Lower leg skin (tissue), 4 donors: ENCODE data around the gene SNRPD3. TPM values are rescaled to one million over a fixed set of nuclear protein-coding genes. Genes with fewer than 3 reads are reported as not detected.
"Not testable (repeated sequence)": the region's sequence is repeated elsewhere in the genome, so short reads cannot be mapped to it uniquely, and the experiment has no call there.

ENCODE experiments used
- DNase-seq, 2 donors: peaks; one replicate each; pipeline ENCODE4 v3.0.0-alpha.2; 2019; ENCODE audit warnings: low spot score in 2 of 2
- H3K4me3 ChIP-seq: fragments of 200-600 bp; sonication (generic); 2 replicates; pipeline ENCODE4 v1.5.1; 2017; ENCODE audit warnings: mild to moderate bottlenecking, low read depth; ENCODE audit not compliant: poor library complexity, severe bottlenecking
- WGBS, 2 donors: methylation state at CpG; one replicate each; pipeline ENCODE4 v1.1.5; 2018; 5-methylcytosine and 5-hydroxymethylcytosine counted together
- intact Hi-C: fragments of 100-400 bp; cut with DNase I; formaldehyde crosslinking; loops from one replicate; pipeline ENCODE4 v1.15.0; 2023; ENCODE audit warnings: low total_unique reads
- total RNA-seq, 4 donors: library from RNA; depleted of rRNA; stranded (reverse); fragments of >200 nt; gene quantifications; one replicate each; pipeline ENCODE4 v1.1.0, GENCODE V29; 2016

SNRPD3 gene
- total RNA-seq, 4 donors from 2014 or later: 108 to 134 (median 116) TPM

- 74 to 93% methylated on average over 6 to 7 of the region's 15 CpGs for WGBS, 2 donors
- intact Hi-C loops, H3K4me3 ChIP-seq, DNase-seq: not testable (repeated sequence)
These were observed 59.0 kb downstream of the SNRPD3 start for GRCh38 chr22:24614794-24615193.

DNA sequence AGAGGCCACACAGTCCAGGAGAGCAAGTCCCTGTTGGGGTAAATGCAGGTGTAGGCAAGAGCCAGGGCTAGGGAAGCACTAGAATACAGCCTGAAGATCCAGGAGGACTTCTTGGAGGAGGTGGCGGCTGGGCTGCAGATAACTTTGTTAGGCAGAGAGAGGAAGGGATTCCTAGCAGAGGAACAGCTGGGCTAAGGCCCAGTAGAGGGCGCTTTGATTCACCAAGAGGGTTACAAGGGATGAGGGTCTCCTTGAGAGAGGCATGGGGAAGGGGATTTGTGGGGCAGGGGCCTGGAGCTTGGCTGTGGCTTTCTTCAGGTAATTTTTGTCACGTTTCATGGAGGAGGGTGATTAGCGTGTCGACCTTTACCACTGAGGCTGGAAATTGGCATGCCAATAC lies 65.4 kb downstream of the SNRPD3 start:
- H3K4me3 ChIP-seq, intact Hi-C loops, DNase-seq: not testable (repeated sequence)
- WGBS, 2 donors: 70 to 79% methylated on average over 3 to 4 of the region's 5 CpGs

- intact Hi-C loops, DNase-seq, H3K4me3 ChIP-seq: not testable (repeated sequence)
- 71 to 83% methylated on average over 2 of the region's 2 CpGs for WGBS, 2 donors
These were observed 66.8 kb downstream of the SNRPD3 start for GRCh38 chr22:24622596-24622995.

Other genes with a start within 250 kb of the SNRPD3 start
- gene ADORA2A, start 128.4 kb upstream of the SNRPD3 start, total RNA-seq: 1 to 10 TPM in 2 of 4 donors, under 1 TPM in 2; 0.39 to 8.4 (median 1.3) TPM
- 1 to 10 TPM in 3 of 4 donors, under 1 TPM in 1; 0.99 to 2.1 (median 1.9) TPM for gene UPB1, start 60.7 kb upstream of the SNRPD3 start, total RNA-seq
- gene GUCD1, start 861 bp upstream of the SNRPD3 start, total RNA-seq: 100 to 1,000 TPM in 1 of 4 donors, 10 to 100 TPM in 3; 67.0 to 124 (median 95.9) TPM
- gene LRRC75B, start 37.1 kb downstream of the SNRPD3 start, total RNA-seq: 10 to 100 TPM; 12.5 to 19.2 (median 16.5) TPM
- 1 to 10 TPM; 1.5 to 6.9 (median 4.2) TPM for gene GGT1, start 47.2 kb downstream of the SNRPD3 start, total RNA-seq
- under 1 TPM in 1 of 4 donors, not detected in 3; 0.38 TPM for gene PIWIL3, start 218.7 kb downstream of the SNRPD3 start, total RNA-seq